WTC11 (cell line): ENCODE measurements around the gene CLIP1. TPM values are rescaled to one million over a fixed set of nuclear protein-coding genes. Genes with fewer than 3 reads are reported as not detected.

Experiments
- ATAC-seq: fragments of 200-7000 bp; cut with Tn5 transposase; 2 replicates; pipeline ENCODE4 v1.10.0; 2021; ENCODE audit warnings: mild to moderate bottlenecking, moderate library complexity
- CTCF ChIA-PET: fragments of 300-600 bp; sonication (Branson Sonifier 250); formaldehyde crosslinking; loops from one replicate; lab custom pipeline; 2021; ENCODE audit warnings: antibody characterized with exemption; lab: Charles Lee
- POLR2A ChIA-PET: fragments of 350-600 bp; sonication (Branson Sonifier 250); formaldehyde crosslinking; loops from one replicate; lab custom pipeline; 2021; ENCODE audit warnings: antibody characterized with exemption; lab: Charles Lee
- DNase-seq: peaks from one replicate; pipeline ENCODE4 v3.0.0; 2021; ENCODE audit warnings: low spot score
- H3K27ac Mint-ChIP-seq: 2 replicates; pipeline ENCODE4 v1.8.0; 2021; ENCODE audit warnings: mixed read lengths
- H3K27me3 Mint-ChIP-seq: 2 replicates; pipeline ENCODE4 v1.8.0; 2021; ENCODE audit warnings: low read depth, mild to moderate bottlenecking, moderate library complexity, mixed read lengths
- H3K36me3 Mint-ChIP-seq: 2 replicates; pipeline ENCODE4 v1.8.0; 2021; ENCODE audit warnings: mixed read lengths
- H3K4me1 Mint-ChIP-seq: 2 replicates; pipeline ENCODE4 v1.8.0; 2022; ENCODE audit warnings: mixed read lengths
- H3K4me3 Mint-ChIP-seq: 2 replicates; pipeline ENCODE4 v1.8.0; 2021; ENCODE audit warnings: mild to moderate bottlenecking, moderate library complexity, mixed read lengths
- H3K9me3 Mint-ChIP-seq: 2 replicates; pipeline ENCODE4 v1.8.0; 2021; ENCODE audit warnings: mixed read lengths
- CBFB ChIP-seq: sonication (generic); formaldehyde crosslinking; IDR thresholded peaks from 2 replicates; pipeline ENCODE4 v1.8.1; 2022; ENCODE audit warnings: mild to moderate bottlenecking, low read depth, missing genetic modification reagents
- CREM ChIP-seq: sonication (generic); formaldehyde crosslinking; IDR thresholded peaks from 2 replicates; pipeline ENCODE4 v1.8.1; 2022; ENCODE audit warnings: mild to moderate bottlenecking, missing genetic modification reagents, moderate library complexity
- GRHL2 ChIP-seq: fragments of 250-450 bp; sonication (Bioruptor Pico); IDR thresholded peaks from 2 replicates; pipeline ENCODE4 v1.8.0; 2022; ENCODE audit warnings: mild to moderate bottlenecking, moderate library complexity; ENCODE audit not compliant: insufficient replicate concordance, severe bottlenecking
- HMGA2 ChIP-seq: fragments of 250-450 bp; sonication (Bioruptor Pico); IDR thresholded peaks from 2 replicates; pipeline ENCODE4 v1.4.0; 2021; ENCODE audit warnings: mild to moderate bottlenecking, moderate library complexity
- JUN ChIP-seq: sonication (generic); formaldehyde crosslinking; IDR thresholded peaks from 2 replicates; pipeline ENCODE4 v1.8.0; 2023; ENCODE audit warnings: mild to moderate bottlenecking, missing genetic modification reagents
- NFE2L1 ChIP-seq: sonication (generic); formaldehyde crosslinking; IDR thresholded peaks from 2 replicates; pipeline ENCODE4 v1.8.1; 2023; ENCODE audit warnings: missing genetic modification reagents
- SMAD4 ChIP-seq: sonication (generic); formaldehyde crosslinking; IDR thresholded peaks from 2 replicates; pipeline ENCODE4 v1.8.0; 2022; ENCODE audit warnings: mild to moderate bottlenecking, missing genetic modification reagents
- TCF7 ChIP-seq: sonication (generic); formaldehyde crosslinking; IDR thresholded peaks from 2 replicates; pipeline ENCODE4 v1.8.0; 2022; ENCODE audit warnings: mild to moderate bottlenecking, low read depth, missing genetic modification reagents, moderate library complexity
- TEAD1 ChIP-seq: sonication (generic); formaldehyde crosslinking; IDR thresholded peaks from 2 replicates; pipeline ENCODE4 v1.8.0; 2022; ENCODE audit warnings: mild to moderate bottlenecking, missing genetic modification reagents
- TEAD4 ChIP-seq: sonication (generic); formaldehyde crosslinking; IDR thresholded peaks from 2 replicates; pipeline ENCODE4 v1.8.0; 2022; ENCODE audit warnings: mild to moderate bottlenecking, missing genetic modification reagents
- ZNF416 ChIP-seq: fragments of 250-450 bp; sonication (Bioruptor Pico); IDR thresholded peaks from 2 replicates; pipeline ENCODE4 v1.9.0; 2021; ENCODE audit warnings: mild to moderate bottlenecking, inconsistent platforms
- total RNA-seq: library from RNA; stranded (reverse); gene quantifications from 3 replicates; pipeline ENCODE4 v1.2.3, GENCODE V29; 2021
- TF ChIP-seq, protein P1 (sequence below): sonication (generic); formaldehyde crosslinking; IDR thresholded peaks from 2 replicates; pipeline ENCODE4 v1.8.1; 2023; ENCODE audit warnings: mild to moderate bottlenecking, missing genetic modification reagents, moderate library complexity
- TF ChIP-seq, protein P2 (sequence below): fragments of 250-450 bp; sonication (Bioruptor Pico); IDR thresholded peaks from 2 replicates; pipeline ENCODE4 v1.9.0; 2021; ENCODE audit warnings: mild to moderate bottlenecking
- TF ChIP-seq, protein P3 (sequence below): fragments of 250-450 bp; sonication (Bioruptor Pico); conservative IDR thresholded peaks from 2 replicates; pipeline ENCODE4 v1.9.0; 2021; ENCODE audit warnings: mild to moderate bottlenecking
- TF ChIP-seq, protein P4 (sequence below): sonication (generic); formaldehyde crosslinking; conservative IDR thresholded peaks from 2 replicates; pipeline ENCODE4 v1.8.1; 2022; ENCODE audit warnings: mild to moderate bottlenecking, missing genetic modification reagents
- TF ChIP-seq, protein P5 (sequence below): sonication (generic); formaldehyde crosslinking; IDR thresholded peaks from 2 replicates; pipeline ENCODE4 v1.8.0; 2023; ENCODE audit warnings: missing genetic modification reagents
- TF ChIP-seq, protein P6 (sequence below): sonication (generic); formaldehyde crosslinking; IDR thresholded peaks from 2 replicates; pipeline ENCODE4 v1.8.0; 2023; ENCODE audit warnings: missing genetic modification reagents, mild to moderate bottlenecking, borderline replicate concordance
- TF ChIP-seq, protein P7 (sequence below): sonication (generic); formaldehyde crosslinking; IDR thresholded peaks from 2 replicates; pipeline ENCODE4 v1.8.1; 2022; ENCODE audit warnings: missing genetic modification reagents, borderline replicate concordance
- TF ChIP-seq, protein P8 (sequence below): sonication (generic); formaldehyde crosslinking; IDR thresholded peaks from 2 replicates; pipeline ENCODE4 v1.8.1; 2022; ENCODE audit warnings: mild to moderate bottlenecking, moderate library complexity, missing genetic modification reagents

Gene CLIP1
- total RNA-seq, 1 experiment from 2014 or later = 24.9 TPM

DNA sequence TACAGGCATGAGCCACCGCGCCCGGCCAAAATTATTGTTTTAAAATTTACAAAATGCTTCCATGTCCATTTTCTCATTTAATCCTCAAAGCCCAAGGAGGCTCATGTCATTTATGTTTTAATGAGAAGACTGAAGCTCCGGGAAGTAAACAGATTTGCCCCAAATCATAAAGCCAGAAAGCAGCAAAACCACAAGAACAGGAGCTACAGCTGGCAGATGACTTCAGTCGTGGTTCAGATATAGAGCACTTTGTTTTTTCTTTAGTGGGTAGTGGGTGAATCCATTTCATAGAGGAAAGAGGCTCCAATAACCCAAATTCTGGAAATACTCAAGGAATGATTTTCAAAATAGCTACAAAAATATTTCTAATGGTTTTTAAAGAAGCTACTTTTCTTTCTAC is 110.8 kb downstream of the CLIP1 start:
- POLR2A ChIA-PET = interaction anchor here (0.6 kb wide), 1 partner anchor 14 kb away, joined by 3 read pairs; no protein-coding TSS in a partner anchor
- CTCF ChIA-PET = no interaction called here
- Mint-ChIP-seq H3K27ac (no peak overlapping the region), H3K27me3 (no peaks in the 10 kb centered on the region), H3K4me1 (no peaks in the 10 kb centered on the region), H3K9me3 (no peaks in the 10 kb centered on the region), H3K4me3 (no peak overlapping the region), H3K36me3 (peaks cover 4% of the 10 kb centered on the region)
- DNase-seq (no peak), ATAC-seq (no peak)
- TF ChIP-seq ZNF416 = no peak

DNA sequence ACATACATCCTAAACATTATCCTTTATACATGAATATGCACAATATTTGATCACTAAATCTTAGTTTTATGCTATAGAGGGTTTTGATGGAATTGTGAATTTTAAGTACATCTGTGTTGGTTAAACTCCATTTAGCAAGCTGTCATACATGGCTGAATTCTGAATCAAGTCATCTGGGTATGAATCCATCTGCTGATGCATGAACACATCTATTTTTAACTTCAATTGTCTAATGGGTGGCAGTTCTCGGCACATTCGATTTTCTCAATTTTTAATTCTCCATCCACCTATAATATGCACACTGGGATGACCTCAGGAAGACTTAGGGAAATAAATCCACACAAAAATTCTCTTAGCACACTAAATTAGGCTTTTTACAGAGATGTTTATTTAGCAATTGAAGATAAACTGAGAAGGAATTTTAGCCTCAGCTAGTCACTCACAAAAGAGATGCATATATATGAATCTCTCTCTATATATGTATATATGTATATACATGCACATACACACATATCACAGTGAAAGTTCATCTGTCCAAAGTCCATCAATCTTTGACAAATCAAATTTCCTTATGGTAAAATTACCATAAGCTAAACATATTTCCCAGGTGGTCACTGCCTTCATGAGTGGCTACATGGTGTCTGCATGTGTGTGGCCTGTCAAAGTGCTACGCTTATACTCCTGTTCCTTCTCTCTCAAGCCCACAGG is 111.7 kb downstream of the CLIP1 start:
- no peaks in the 10 kb centered on the region for H3K27me3 Mint-ChIP-seq
- H3K4me3 Mint-ChIP-seq = no peak overlapping the region
- ATAC-seq = no peak
- no peaks in the 10 kb centered on the region for H3K9me3 Mint-ChIP-seq
- H3K27ac Mint-ChIP-seq = no peak overlapping the region
- POLR2A ChIA-PET = no interaction called here
- TF ChIP-seq, protein P1, sequence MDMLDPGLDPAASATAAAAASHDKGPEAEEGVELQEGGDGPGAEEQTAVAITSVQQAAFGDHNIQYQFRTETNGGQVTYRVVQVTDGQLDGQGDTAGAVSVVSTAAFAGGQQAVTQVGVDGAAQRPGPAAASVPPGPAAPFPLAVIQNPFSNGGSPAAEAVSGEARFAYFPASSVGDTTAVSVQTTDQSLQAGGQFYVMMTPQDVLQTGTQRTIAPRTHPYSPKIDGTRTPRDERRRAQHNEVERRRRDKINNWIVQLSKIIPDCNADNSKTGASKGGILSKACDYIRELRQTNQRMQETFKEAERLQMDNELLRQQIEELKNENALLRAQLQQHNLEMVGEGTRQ (CRISPR knock-in tag) = no peak
- TF ChIP-seq, protein P2, sequence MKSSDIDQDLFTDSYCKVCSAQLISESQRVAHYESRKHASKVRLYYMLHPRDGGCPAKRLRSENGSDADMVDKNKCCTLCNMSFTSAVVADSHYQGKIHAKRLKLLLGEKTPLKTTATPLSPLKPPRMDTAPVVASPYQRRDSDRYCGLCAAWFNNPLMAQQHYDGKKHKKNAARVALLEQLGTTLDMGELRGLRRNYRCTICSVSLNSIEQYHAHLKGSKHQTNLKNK (CRISPR knock-in tag) = no peak
- TF ChIP-seq TEAD1 (CRISPR knock-in tag) = no peak
- TF ChIP-seq GRHL2 (CRISPR knock-in tag) = no peak
- TF ChIP-seq HMGA2 (CRISPR knock-in tag) = no peak
- no peak for TF ChIP-seq JUN (CRISPR knock-in tag)
- TF ChIP-seq NFE2L1 (CRISPR knock-in tag) = no peak
- TF ChIP-seq TCF7 (CRISPR knock-in tag) = no peak
- TF ChIP-seq, protein P3, sequence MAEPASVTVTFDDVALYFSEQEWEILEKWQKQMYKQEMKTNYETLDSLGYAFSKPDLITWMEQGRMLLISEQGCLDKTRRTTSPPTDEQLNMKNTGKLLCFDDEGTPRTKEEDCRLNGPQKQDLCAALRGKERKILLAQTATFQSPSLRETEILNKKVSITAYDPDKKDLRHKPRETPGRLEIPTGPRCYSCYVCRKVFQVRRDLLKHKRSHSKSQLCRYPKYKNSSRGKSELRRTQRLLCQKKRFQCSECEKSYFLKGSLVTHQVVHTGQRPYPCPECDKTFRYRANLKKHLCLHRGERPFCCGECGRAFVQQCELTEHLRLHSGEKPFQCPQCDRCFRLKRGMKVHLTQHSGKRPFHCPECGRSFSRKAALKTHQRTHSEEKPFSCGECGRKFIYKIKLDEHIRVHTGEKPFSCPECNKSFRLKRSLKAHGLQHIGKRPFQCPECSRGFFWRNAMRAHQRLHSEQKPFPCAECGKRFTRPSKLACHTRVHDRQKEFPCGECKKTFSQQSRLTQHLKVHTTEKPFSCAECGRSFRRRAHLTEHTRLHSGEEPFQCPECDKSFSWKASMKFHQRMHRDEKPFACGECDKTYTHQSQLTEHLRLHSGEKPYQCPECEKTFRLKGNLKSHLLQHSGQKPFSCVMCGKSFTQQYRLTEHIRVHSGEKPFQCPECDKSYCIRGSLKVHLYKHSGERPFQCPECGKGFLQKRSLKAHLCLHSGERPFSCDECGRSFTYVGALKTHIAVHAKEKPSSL (CRISPR knock-in tag) = no peak
- no peak for TF ChIP-seq CREM
- no peak for TF ChIP-seq CBFB (CRISPR knock-in tag)
- TF ChIP-seq, protein P4, sequence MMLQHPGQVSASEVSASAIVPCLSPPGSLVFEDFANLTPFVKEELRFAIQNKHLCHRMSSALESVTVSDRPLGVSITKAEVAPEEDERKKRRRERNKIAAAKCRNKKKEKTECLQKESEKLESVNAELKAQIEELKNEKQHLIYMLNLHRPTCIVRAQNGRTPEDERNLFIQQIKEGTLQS (CRISPR knock-in tag) = no peak
- no peak for TF ChIP-seq SMAD4 (CRISPR knock-in tag)
- TF ChIP-seq, protein P5, sequence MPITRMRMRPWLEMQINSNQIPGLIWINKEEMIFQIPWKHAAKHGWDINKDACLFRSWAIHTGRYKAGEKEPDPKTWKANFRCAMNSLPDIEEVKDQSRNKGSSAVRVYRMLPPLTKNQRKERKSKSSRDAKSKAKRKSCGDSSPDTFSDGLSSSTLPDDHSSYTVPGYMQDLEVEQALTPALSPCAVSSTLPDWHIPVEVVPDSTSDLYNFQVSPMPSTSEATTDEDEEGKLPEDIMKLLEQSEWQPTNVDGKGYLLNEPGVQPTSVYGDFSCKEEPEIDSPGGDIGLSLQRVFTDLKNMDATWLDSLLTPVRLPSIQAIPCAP (CRISPR knock-in tag) = no peak
- no peak for TF ChIP-seq TEAD4 (CRISPR knock-in tag)
- TF ChIP-seq, protein P6, sequence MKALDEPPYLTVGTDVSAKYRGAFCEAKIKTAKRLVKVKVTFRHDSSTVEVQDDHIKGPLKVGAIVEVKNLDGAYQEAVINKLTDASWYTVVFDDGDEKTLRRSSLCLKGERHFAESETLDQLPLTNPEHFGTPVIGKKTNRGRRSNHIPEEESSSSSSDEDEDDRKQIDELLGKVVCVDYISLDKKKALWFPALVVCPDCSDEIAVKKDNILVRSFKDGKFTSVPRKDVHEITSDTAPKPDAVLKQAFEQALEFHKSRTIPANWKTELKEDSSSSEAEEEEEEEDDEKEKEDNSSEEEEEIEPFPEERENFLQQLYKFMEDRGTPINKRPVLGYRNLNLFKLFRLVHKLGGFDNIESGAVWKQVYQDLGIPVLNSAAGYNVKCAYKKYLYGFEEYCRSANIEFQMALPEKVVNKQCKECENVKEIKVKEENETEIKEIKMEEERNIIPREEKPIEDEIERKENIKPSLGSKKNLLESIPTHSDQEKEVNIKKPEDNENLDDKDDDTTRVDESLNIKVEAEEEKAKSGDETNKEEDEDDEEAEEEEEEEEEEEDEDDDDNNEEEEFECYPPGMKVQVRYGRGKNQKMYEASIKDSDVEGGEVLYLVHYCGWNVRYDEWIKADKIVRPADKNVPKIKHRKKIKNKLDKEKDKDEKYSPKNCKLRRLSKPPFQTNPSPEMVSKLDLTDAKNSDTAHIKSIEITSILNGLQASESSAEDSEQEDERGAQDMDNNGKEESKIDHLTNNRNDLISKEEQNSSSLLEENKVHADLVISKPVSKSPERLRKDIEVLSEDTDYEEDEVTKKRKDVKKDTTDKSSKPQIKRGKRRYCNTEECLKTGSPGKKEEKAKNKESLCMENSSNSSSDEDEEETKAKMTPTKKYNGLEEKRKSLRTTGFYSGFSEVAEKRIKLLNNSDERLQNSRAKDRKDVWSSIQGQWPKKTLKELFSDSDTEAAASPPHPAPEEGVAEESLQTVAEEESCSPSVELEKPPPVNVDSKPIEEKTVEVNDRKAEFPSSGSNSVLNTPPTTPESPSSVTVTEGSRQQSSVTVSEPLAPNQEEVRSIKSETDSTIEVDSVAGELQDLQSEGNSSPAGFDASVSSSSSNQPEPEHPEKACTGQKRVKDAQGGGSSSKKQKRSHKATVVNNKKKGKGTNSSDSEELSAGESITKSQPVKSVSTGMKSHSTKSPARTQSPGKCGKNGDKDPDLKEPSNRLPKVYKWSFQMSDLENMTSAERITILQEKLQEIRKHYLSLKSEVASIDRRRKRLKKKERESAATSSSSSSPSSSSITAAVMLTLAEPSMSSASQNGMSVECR (CRISPR knock-in tag) = no peak
- TF ChIP-seq, protein P7, sequence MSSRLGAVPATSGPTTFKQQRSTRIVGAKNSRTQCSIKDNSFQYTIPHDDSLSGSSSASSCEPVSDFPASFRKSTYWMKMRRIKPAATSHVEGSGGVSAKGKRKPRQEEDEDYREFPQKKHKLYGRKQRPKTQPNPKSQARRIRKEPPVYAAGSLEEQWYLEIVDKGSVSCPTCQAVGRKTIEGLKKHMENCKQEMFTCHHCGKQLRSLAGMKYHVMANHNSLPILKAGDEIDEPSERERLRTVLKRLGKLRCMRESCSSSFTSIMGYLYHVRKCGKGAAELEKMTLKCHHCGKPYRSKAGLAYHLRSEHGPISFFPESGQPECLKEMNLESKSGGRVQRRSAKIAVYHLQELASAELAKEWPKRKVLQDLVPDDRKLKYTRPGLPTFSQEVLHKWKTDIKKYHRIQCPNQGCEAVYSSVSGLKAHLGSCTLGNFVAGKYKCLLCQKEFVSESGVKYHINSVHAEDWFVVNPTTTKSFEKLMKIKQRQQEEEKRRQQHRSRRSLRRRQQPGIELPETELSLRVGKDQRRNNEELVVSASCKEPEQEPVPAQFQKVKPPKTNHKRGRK (CRISPR knock-in tag) = no peak
- TF ChIP-seq, protein P8, sequence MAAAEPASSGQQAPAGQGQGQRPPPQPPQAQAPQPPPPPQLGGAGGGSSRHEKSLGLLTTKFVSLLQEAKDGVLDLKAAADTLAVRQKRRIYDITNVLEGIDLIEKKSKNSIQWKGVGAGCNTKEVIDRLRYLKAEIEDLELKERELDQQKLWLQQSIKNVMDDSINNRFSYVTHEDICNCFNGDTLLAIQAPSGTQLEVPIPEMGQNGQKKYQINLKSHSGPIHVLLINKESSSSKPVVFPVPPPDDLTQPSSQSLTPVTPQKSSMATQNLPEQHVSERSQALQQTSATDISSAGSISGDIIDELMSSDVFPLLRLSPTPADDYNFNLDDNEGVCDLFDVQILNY (CRISPR knock-in tag) = no peak
- TF ChIP-seq, all 79 proteins: peak for 0
- H3K4me1 Mint-ChIP-seq = no peaks in the 10 kb centered on the region
- DNase-seq = no peak
- CTCF ChIA-PET = no interaction called here
- H3K36me3 Mint-ChIP-seq = no peaks in the 10 kb centered on the region
